ES-I3 (cell line): ENCODE measurements around the gene PHLDA1.

Source experiments
- H3K36me3 ChIP-seq: 2 replicates; pipeline ENCODE4 v1.6.1; 2013; ENCODE audit warnings: mild to moderate bottlenecking, low read length, control low read depth, moderate library complexity; ENCODE audit not compliant: insufficient read depth
- H3K4me1 ChIP-seq: 2 replicates; pipeline ENCODE4 v1.6.1; 2013; ENCODE audit warnings: mild to moderate bottlenecking, control low read depth, low read length; ENCODE audit not compliant: insufficient read depth
- H3K9ac ChIP-seq: 2 replicates; pipeline ENCODE4 v1.6.1; 2013; ENCODE audit warnings: low read depth, mild to moderate bottlenecking, low read length, moderate library complexity
- H3K9me3 ChIP-seq: 2 replicates; pipeline ENCODE4 v1.6.1; 2013; ENCODE audit warnings: mild to moderate bottlenecking, low read length, moderate library complexity; ENCODE audit not compliant: control insufficient read depth, insufficient read depth

Gene PHLDA1

GRCh38 chr12:76031414-76032042 is at the start of gene PHLDA1:
Gene PHLDA1 (minus strand): TSS chr12:76031776.
- no peaks in the 10 kb centered on the region for H3K9me3 ChIP-seq
- peak within 1 kb of the TSS; percentile 86 for H3K9ac ChIP-seq
- H3K4me1 ChIP-seq = peaks cover 7% of the 10 kb centered on the region; the same call in 1 of the 2 replicates
- peaks cover 9% of the 10 kb centered on the region; the same call in 1 of the 2 replicates for H3K36me3 ChIP-seq

- Histone ChIP-seq H3K9ac (no peak overlapping the region), H3K36me3 (peaks cover 10% of the 10 kb centered on the region), H3K9me3 (no peaks in the 10 kb centered on the region), H3K4me1 (peaks cover 12% of the 10 kb centered on the region; the same call in 1 of the 2 replicates)
Measured at GRCh38 chr12:76080729-76081415, 49.3 kb upstream of the PHLDA1 start.

- no peaks in the 10 kb centered on the region for H3K9me3 ChIP-seq
- H3K36me3 ChIP-seq = peaks cover 10% of the 10 kb centered on the region
- peaks cover 12% of the 10 kb centered on the region; the same call in 1 of the 2 replicates for H3K4me1 ChIP-seq
- no peak overlapping the region for H3K9ac ChIP-seq
Measured at GRCh38 chr12:76080017-76080728, 48.6 kb upstream of the PHLDA1 start.

GRCh38 chr12:76078748-76079147 is 47.2 kb upstream of the PHLDA1 start:
- peaks cover 12% of the 10 kb centered on the region; the same call in 1 of the 2 replicates for H3K4me1 ChIP-seq

GRCh38 chr12:76075448-76075847 is 43.9 kb upstream of the PHLDA1 start:
- Histone ChIP-seq H3K9me3 (no peaks in the 10 kb centered on the region), H3K36me3 (peaks cover 16% of the 10 kb centered on the region), H3K4me1 (peaks cover 6% of the 10 kb centered on the region), H3K9ac (no peak overlapping the region)

More at GRCh38 chr12:76078748-76079147, 47.2 kb upstream of the PHLDA1 start:
- Histone ChIP-seq H3K36me3 (peaks cover 10% of the 10 kb centered on the region), H3K9me3 (no peaks in the 10 kb centered on the region), H3K9ac (no peak overlapping the region)

GRCh38 chr12:76074701-76075336 is 43.2 kb upstream of the PHLDA1 start:
- Histone ChIP-seq H3K36me3 (peaks cover 11% of the 10 kb centered on the region), H3K4me1 (no peaks in the 10 kb centered on the region; the same call in 1 of the 2 replicates), H3K9ac (no peak overlapping the region), H3K9me3 (no peaks in the 10 kb centered on the region)

- peaks cover 15% of the 10 kb centered on the region for H3K36me3 ChIP-seq
Measured at GRCh38 chr12:76073561-76073960, 42.0 kb upstream of the PHLDA1 start.

GRCh38 chr12:76072568-76072967 is 41.0 kb upstream of the PHLDA1 start:
- no peaks in the 10 kb centered on the region; the same call in 1 of the 2 replicates for H3K4me1 ChIP-seq
- H3K9me3 ChIP-seq = no peaks in the 10 kb centered on the region
- no peak overlapping the region for H3K9ac ChIP-seq
- H3K36me3 ChIP-seq = peaks cover 16% of the 10 kb centered on the region

More at GRCh38 chr12:76073561-76073960, 42.0 kb upstream of the PHLDA1 start:
- Histone ChIP-seq H3K4me1 (no peaks in the 10 kb centered on the region; the same call in 1 of the 2 replicates), H3K9me3 (no peaks in the 10 kb centered on the region), H3K9ac (no peak overlapping the region)

GRCh38 chr12:76069339-76069738 is 37.8 kb upstream of the PHLDA1 start:
- Histone ChIP-seq H3K4me1 (no peaks in the 10 kb centered on the region; the same call in 1 of the 2 replicates), H3K9ac (no peak overlapping the region), H3K9me3 (peaks cover 11% of the 10 kb centered on the region; the same call in 1 of the 2 replicates), H3K36me3 (peaks cover 23% of the 10 kb centered on the region)

GRCh38 chr12:76065917-76066316 is 34.3 kb upstream of the PHLDA1 start:
- H3K36me3 ChIP-seq = peaks cover 15% of the 10 kb centered on the region
- no peaks in the 10 kb centered on the region for H3K4me1 ChIP-seq
- peaks cover 11% of the 10 kb centered on the region; the same call in 1 of the 2 replicates for H3K9me3 ChIP-seq
- no peak overlapping the region for H3K9ac ChIP-seq

- peaks cover 17% of the 10 kb centered on the region; the same call in 1 of the 2 replicates for H3K36me3 ChIP-seq
- H3K9ac ChIP-seq = no peak overlapping the region
- H3K9me3 ChIP-seq = peaks cover 11% of the 10 kb centered on the region; the same call in 1 of the 2 replicates
- no peaks in the 10 kb centered on the region for H3K4me1 ChIP-seq
Measured at GRCh38 chr12:76064904-76065303, 33.3 kb upstream of the PHLDA1 start.

- H3K4me1 ChIP-seq = peaks cover 15% of the 10 kb centered on the region
- no peak overlapping the region for H3K9ac ChIP-seq
- H3K36me3 ChIP-seq = peaks cover 16% of the 10 kb centered on the region; the same call in 1 of the 2 replicates
- H3K9me3 ChIP-seq = peaks cover 3% of the 10 kb centered on the region; the same call in 1 of the 2 replicates
Measured at GRCh38 chr12:76060111-76060510, 28.5 kb upstream of the PHLDA1 start.

GRCh38 chr12:76057326-76057725 is 25.8 kb upstream of the PHLDA1 start:
- peaks cover 24% of the 10 kb centered on the region for H3K36me3 ChIP-seq
- peaks cover 25% of the 10 kb centered on the region for H3K4me1 ChIP-seq
- H3K9ac ChIP-seq = no peak overlapping the region
- no peaks in the 10 kb centered on the region for H3K9me3 ChIP-seq

- no peak overlapping the region for H3K9ac ChIP-seq
- peaks cover 25% of the 10 kb centered on the region for H3K4me1 ChIP-seq
- no peaks in the 10 kb centered on the region for H3K9me3 ChIP-seq
- peaks cover 27% of the 10 kb centered on the region for H3K36me3 ChIP-seq
Measured at GRCh38 chr12:76055393-76055792, 23.8 kb upstream of the PHLDA1 start.
